Fibroblast of villous mesenchyme (primary cell): ENCODE measurements around the gene RNFT2. TPM values are rescaled to one million over a fixed set of nuclear protein-coding genes. Genes with fewer than 3 reads are reported as not detected.

Source experiments
- DNase-seq: peaks from one replicate; pipeline ENCODE4 v3.0.0-alpha.2; 2010; ENCODE audit warnings: low read depth
- H3K4me3 ChIP-seq: 2 replicates; pipeline ENCODE4 v1.5.1; 2011; ENCODE audit warnings: low read depth, mild to moderate bottlenecking, low read length
- CTCF ChIP-seq: IDR thresholded peaks from 2 replicates; pipeline ENCODE4 v1.5.1; 2012; ENCODE audit warnings: low read depth, mild to moderate bottlenecking, low read length; ENCODE audit not compliant: insufficient read depth
- total RNA-seq: library from RNA; depleted of rRNA; stranded (reverse); fragments of >200 nt; gene quantifications from 2 replicates; pipeline ENCODE4 v1.2.3, GENCODE V29; 2012

The RNFT2 gene
- total RNA-seq, 1 donor, result 7.3 TPM

- H3K4me3 ChIP-seq, result no peak overlapping the region
- no peak for DNase-seq
- no peak for TF ChIP-seq CTCF
Observed at GRCh38 chr12:116718655-116719454, 19.3 kb upstream of the RNFT2 start.

DNA sequence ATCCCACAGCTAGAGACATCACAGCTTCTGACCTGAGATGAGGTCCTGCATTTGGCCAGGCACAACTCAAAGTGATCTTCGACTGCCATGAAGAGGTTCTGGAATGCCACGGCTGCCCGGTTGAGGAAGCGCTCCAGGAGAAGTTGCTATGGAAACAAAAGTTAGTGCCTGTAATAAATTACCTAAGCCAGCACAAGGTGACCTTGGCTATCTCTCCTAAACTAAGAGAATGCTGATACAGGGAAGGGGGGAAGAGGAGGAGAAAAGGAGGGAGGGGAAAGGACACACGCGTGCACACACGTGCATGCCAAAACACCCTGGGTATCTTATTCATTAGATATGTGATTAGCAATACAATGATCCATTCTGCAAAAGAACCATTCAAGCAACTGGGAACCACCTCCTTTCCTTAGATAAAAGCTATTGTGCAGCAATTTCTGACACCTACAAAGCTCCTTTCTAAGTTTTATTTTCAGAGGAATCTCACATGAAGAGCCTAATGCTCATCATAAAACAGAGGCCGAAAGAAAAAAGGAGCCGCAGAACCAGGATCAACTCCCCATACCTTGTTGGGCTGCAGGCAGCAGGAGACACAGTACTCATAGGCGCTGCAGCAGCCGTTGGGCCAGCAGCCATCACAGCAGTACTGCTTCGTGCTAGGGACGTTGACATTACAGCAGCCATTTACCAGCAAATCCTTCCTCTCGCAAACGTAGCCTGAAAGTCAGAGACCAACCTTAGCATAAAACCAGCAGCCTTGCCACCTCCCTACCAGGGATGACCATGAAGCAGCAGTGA is 18.2 kb upstream of the RNFT2 start:
- no peak for TF ChIP-seq CTCF
- DNase-seq, result no peak
- H3K4me3 ChIP-seq, result no peak overlapping the region

DNA sequence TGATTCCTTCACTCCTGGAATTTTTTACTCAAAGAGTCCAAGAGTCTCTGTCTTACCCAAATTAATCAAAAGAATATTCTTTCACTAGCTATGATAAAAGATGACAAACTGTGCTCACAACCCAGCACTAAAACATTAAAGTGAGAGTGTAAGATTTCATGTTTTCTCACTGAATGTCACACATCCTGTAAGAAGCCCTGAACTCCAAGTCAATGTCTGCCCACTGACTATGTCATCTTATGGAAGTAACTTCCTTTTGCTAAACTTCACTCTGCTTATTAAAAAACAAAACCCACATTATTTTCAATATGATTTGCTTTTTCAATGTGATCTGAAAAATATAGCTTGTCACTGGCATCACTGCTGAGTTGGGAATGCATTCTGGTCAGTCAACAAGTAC is 15.9 kb upstream of the RNFT2 start:
- TF ChIP-seq CTCF, result no peak
- DNase-seq, result no peak

DNA sequence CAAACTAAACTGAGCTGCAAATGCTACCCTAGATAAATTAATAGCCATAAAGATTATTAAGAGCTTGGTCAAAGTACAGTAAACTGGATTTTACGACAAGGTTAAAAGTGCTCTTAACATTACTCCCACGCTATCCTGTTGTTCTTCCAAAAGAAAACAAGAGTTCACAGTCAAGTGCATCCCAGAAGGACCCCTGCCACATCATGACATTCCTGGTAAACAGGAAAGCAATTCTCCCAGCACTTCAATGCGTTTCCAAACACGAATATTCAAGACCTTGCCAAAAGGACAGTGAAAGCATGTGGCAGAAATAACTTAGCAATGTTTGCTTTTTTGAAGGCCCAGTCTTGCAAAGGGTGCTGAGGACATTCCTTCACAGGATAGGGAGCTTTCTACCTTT is 11.4 kb upstream of the RNFT2 start:
- no peak overlapping the region for H3K4me3 ChIP-seq
- TF ChIP-seq CTCF, result no peak
- peak; percentile 52 for DNase-seq

More for the DNA sequence above, 15.9 kb upstream of the RNFT2 start:
- H3K4me3 ChIP-seq, result no peak overlapping the region

DNA sequence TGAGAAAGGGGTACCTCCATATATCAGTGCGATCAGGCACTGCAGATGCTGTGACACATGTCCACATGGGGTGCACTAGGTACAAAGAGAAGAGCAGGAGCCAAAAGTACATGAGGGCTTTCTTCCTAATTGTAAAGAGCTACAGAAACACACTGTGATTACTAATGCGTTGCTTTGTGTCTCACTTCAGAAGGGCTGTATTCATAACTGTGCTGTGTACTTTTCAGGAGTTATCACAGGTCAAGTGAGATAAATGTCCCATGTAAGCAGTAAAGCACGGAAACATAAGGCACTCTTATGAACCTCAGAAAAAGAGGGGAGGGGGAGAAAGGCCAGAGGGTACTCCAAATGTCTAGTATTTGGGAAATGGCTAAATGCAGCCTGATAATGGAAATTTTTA is 10.9 kb upstream of the RNFT2 start:
- TF ChIP-seq CTCF, result no peak
- DNase-seq, result no peak

GRCh38 chr12:116727891-116728290 is 10.2 kb upstream of the RNFT2 start:
- H3K4me3 ChIP-seq, result no peak overlapping the region
- DNase-seq, result no peak
- TF ChIP-seq CTCF, result no peak

More for the DNA sequence above, 10.9 kb upstream of the RNFT2 start:
- H3K4me3 ChIP-seq, result no peak overlapping the region
